ENCODE results near the gene CRYBG2.

CRYBG2 gene

GRCh38 chr1:26291939-26292338 is 62.0 kb downstream of the CRYBG2 start:
- no peak for DNase-seq (ENCODE audit: low spot score)

GRCh38 chr1:26291433-26291832 is 62.5 kb downstream of the CRYBG2 start:
- DNase-seq (ENCODE audit: low spot score), result no peak

GRCh38 chr1:26290882-26291261 is 63.1 kb downstream of the CRYBG2 start:
- no peak for DNase-seq (ENCODE audit: low spot score)

- no peak for DNase-seq (ENCODE audit: low spot score)
Measured at GRCh38 chr1:26290122-26290881, 63.6 kb downstream of the CRYBG2 start.

- no peak for DNase-seq (ENCODE audit: low spot score)
Measured at GRCh38 chr1:26289158-26290059, 64.5 kb downstream of the CRYBG2 start.

GRCh38 chr1:26288311-26288941 is 65.5 kb downstream of the CRYBG2 start:
- no peak for DNase-seq (ENCODE audit: low spot score)

GRCh38 chr1:26287811-26288210 is 66.1 kb downstream of the CRYBG2 start:
- no peak for DNase-seq (ENCODE audit: low spot score)

- DNase-seq (ENCODE audit: low spot score), result peak; percentile 75
Measured at GRCh38 chr1:26287033-26287711, 66.8 kb downstream of the CRYBG2 start.

- no peak for DNase-seq (ENCODE audit: low spot score)
Measured at GRCh38 chr1:26286064-26286416, 67.9 kb downstream of the CRYBG2 start.

- DNase-seq (ENCODE audit: low spot score), result no peak
Measured at GRCh38 chr1:26285366-26286063, 68.4 kb downstream of the CRYBG2 start.

GRCh38 chr1:26284597-26285347 is 69.2 kb downstream of the CRYBG2 start:
- peak; percentile 98 for DNase-seq (ENCODE audit: low spot score)

GRCh38 chr1:26283871-26284596 is 69.9 kb downstream of the CRYBG2 start:
- no peak for DNase-seq (ENCODE audit: low spot score)

- no peak for DNase-seq (ENCODE audit: low spot score)
Measured at GRCh38 chr1:26283279-26283853, 70.6 kb downstream of the CRYBG2 start.

- no peak for DNase-seq (ENCODE audit: low spot score)
Measured at GRCh38 chr1:26282401-26282918, 71.5 kb downstream of the CRYBG2 start.

GRCh38 chr1:26281971-26282370 is 72.0 kb downstream of the CRYBG2 start:
- DNase-seq (ENCODE audit: low spot score), result no peak

GRCh38 chr1:26281091-26281958 is 72.6 kb downstream of the CRYBG2 start:
- DNase-seq (ENCODE audit: low spot score), result peak; percentile 54

- peak; percentile 82 for DNase-seq (ENCODE audit: low spot score)
Measured at GRCh38 chr1:26280333-26281042, 73.4 kb downstream of the CRYBG2 start.
